Smooth muscle cell of bladder (primary cell): ENCODE results near the gene AGR3. TPM values are rescaled to one million over a fixed set of nuclear protein-coding genes. Genes with fewer than 3 reads are reported as not detected.

Experiments
- total RNA-seq: library from RNA; depleted of rRNA; stranded (reverse); fragments of >200 nt; gene quantifications from 2 replicates; pipeline ENCODE4 v1.2.3, GENCODE V29; 2014

AGR3 gene
- not detected in 2 replicates for total RNA-seq

GRCh38 chr7:16881844-16882243 lies at the start of gene AGR3:
AGR3 (minus strand) TSS chr7:16881983; CDS start chr7:16878618, 3,365 bp downstream.

Other genes starting within 250 kb of the AGR3 start
- 17.0 and 17.5 TPM in 2 replicates for gene ANKMY2, start 236.2 kb downstream of the AGR3 start, total RNA-seq
- 41.2 and 49.2 TPM in 2 replicates for gene BZW2, start 235.8 kb downstream of the AGR3 start, total RNA-seq
- gene TSPAN13, start 128.2 kb downstream of the AGR3 start, total RNA-seq: 2.4 and 5.4 TPM in 2 replicates
- not detected in 2 replicates for gene AGR2, start 77.0 kb downstream of the AGR3 start, total RNA-seq